Nephron progenitor cell (in vitro differentiated cells): ENCODE data around the gene AFAP1.

ENCODE experiments used
- DNase-seq: peaks from one replicate; pipeline ENCODE4 v3.0.0; 2021
- H3K27ac Mint-ChIP-seq: 2 replicates; pipeline ENCODE4 v1.8.0; 2021; ENCODE audit warnings: mild to moderate bottlenecking, moderate library complexity, mixed read lengths
- H3K27me3 Mint-ChIP-seq: 2 replicates; pipeline ENCODE4 v1.8.0; 2021; ENCODE audit warnings: mild to moderate bottlenecking, low read depth, mixed read lengths; ENCODE audit not compliant: poor library complexity
- H3K36me3 Mint-ChIP-seq: 2 replicates; pipeline ENCODE4 v1.8.0; 2021; ENCODE audit warnings: low read depth, mixed read lengths
- H3K4me1 Mint-ChIP-seq: 2 replicates; pipeline ENCODE4 v1.8.0; 2021; ENCODE audit warnings: mixed read lengths
- H3K4me3 Mint-ChIP-seq: 2 replicates; pipeline ENCODE4 v1.8.0; 2021; ENCODE audit warnings: mild to moderate bottlenecking, moderate library complexity, mixed read lengths
- H3K9me3 Mint-ChIP-seq: 2 replicates; pipeline ENCODE4 v1.8.0; 2021; ENCODE audit warnings: mild to moderate bottlenecking, moderate library complexity, mixed read lengths
- TF ChIP-seq, protein P1 (sequence below): fragments of 200-600 bp; sonication (generic); IDR thresholded peaks from 2 replicates; pipeline ENCODE4 v1.5.0; 2021; ENCODE audit warnings: antibody characterized with exemption

The AFAP1 gene

DNA sequence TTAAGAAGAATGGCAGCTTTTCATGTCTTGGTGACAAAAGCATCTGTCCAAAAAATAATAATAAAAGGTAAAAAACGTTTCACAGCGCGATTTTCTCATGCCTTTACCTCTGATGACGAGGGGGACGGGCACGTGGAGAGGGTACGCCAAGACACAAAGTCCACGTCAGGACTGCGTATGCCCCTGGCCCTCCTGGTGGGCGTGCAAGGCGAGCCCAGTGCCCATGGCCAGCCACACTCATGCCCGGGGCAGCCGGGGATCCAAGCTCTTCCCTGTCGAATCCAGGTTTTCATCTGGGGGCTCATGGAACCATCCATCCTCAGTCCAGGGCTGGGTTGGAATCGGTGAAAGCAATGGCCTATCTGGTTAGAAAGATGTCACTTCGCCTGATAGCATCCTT is 176.6 kb downstream of the AFAP1 start:
- TF ChIP-seq, protein P1, sequence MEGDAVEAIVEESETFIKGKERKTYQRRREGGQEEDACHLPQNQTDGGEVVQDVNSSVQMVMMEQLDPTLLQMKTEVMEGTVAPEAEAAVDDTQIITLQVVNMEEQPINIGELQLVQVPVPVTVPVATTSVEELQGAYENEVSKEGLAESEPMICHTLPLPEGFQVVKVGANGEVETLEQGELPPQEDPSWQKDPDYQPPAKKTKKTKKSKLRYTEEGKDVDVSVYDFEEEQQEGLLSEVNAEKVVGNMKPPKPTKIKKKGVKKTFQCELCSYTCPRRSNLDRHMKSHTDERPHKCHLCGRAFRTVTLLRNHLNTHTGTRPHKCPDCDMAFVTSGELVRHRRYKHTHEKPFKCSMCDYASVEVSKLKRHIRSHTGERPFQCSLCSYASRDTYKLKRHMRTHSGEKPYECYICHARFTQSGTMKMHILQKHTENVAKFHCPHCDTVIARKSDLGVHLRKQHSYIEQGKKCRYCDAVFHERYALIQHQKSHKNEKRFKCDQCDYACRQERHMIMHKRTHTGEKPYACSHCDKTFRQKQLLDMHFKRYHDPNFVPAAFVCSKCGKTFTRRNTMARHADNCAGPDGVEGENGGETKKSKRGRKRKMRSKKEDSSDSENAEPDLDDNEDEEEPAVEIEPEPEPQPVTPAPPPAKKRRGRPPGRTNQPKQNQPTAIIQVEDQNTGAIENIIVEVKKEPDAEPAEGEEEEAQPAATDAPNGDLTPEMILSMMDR, result no peak
- Mint-ChIP-seq H3K27me3 (no peaks in the 10 kb centered on the region), H3K36me3 (peaks cover 50% of the 10 kb centered on the region)

DNA sequence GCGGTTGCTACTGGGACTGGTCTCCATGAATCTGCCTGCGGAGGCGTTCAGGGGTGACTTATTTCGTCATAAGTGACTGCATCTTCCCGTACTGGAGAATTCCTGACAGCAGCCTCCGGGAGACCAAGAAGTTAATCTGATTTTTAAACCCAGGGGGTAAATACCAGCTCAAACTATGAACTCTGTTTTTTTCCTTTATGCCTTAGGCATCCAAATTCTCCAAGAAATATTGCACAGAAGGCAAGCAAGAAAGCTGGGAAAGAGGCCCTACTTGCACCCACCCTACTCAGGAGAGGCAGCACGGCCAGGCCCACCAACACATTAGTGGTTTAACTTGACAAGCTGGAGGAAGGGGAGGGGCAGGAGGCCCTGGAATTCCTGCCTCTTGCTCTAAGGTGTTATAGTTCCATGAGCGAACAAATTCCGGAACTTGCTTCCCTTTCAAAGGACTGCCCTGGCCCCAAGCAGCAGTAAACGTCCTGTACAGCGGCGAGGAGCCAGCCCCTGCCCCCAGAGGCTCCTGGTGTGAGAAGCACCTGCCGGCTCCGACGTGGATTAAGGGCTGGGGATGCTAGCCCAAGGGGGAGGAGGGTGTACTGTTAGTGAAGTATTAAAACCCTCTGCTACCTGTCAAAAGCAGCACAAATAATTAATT is 177.2 kb downstream of the AFAP1 start:
- H3K9me3 Mint-ChIP-seq, result no peaks in the 10 kb centered on the region
- H3K4me3 Mint-ChIP-seq, result no peak overlapping the region
- peaks cover 46% of the 10 kb centered on the region for H3K36me3 Mint-ChIP-seq
- H3K4me1 Mint-ChIP-seq, result peaks cover 78% of the 10 kb centered on the region
- no peak for DNase-seq
- H3K27ac Mint-ChIP-seq, result no peak overlapping the region
- no peaks in the 10 kb centered on the region for H3K27me3 Mint-ChIP-seq
- TF ChIP-seq, protein P1, result no peak

More for the DNA sequence above, 176.6 kb downstream of the AFAP1 start:
- Mint-ChIP-seq H3K4me3 (no peak overlapping the region), H3K4me1 (peaks cover 72% of the 10 kb centered on the region), H3K9me3 (no peaks in the 10 kb centered on the region), H3K27ac (no peak overlapping the region)
- no peak for DNase-seq

DNA sequence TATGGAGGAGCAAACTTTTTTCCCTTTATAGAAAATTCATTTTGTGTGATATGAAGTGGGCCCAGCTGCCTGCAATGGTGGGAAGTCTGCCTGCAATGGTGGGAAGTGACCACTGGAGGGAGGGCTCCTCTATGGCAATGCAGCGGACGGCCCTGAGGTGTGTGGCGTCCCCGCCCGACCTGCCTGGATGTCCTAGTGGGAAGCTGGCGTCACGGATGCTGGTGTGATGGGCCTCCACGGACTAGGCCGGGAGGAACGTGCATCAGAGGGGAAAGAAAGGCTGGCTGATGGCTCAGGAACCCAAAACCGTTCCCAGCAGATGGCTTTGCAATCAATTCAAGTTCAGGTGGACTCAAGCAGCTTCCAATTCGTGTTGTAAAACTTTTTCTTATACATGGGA is 177.9 kb downstream of the AFAP1 start:
- H3K9me3 Mint-ChIP-seq, result no peaks in the 10 kb centered on the region
- H3K27me3 Mint-ChIP-seq, result no peaks in the 10 kb centered on the region
- peak; percentile 79 for DNase-seq
- TF ChIP-seq, protein P1, result peak; percentile 78
- peak overlapping the region; percentile 57 for H3K27ac Mint-ChIP-seq
- H3K36me3 Mint-ChIP-seq, result peaks cover 38% of the 10 kb centered on the region
- peak overlapping the region; percentile 21 for H3K4me3 Mint-ChIP-seq
- peaks cover 86% of the 10 kb centered on the region for H3K4me1 Mint-ChIP-seq

DNA sequence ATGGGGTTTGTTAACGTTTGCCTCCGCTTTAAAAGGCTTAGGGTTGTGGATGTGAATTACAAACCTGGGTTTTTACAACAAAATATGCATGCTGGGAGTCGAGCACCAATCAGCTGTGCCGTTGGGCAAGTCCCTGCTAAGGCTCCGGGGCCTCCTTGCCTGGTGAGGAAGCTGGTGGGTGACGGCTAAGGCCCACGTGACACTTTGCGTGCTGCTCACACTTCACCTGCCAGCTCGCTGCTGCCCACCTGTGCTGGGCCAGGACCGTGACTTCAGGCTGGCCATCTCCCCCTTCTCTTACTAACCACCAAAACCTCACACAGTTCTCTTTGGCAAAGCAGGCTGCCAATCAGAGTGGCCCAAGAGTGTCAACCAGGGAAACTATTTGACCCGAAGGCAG is 178.3 kb downstream of the AFAP1 start:
- H3K4me3 Mint-ChIP-seq, result no peak overlapping the region
- H3K27me3 Mint-ChIP-seq, result no peaks in the 10 kb centered on the region
- no peak for DNase-seq
- peaks cover 90% of the 10 kb centered on the region for H3K4me1 Mint-ChIP-seq
- H3K9me3 Mint-ChIP-seq, result no peaks in the 10 kb centered on the region
- H3K36me3 Mint-ChIP-seq, result peaks cover 34% of the 10 kb centered on the region
- TF ChIP-seq, protein P1, result no peak
- H3K27ac Mint-ChIP-seq, result peak overlapping the region; percentile 57

DNA sequence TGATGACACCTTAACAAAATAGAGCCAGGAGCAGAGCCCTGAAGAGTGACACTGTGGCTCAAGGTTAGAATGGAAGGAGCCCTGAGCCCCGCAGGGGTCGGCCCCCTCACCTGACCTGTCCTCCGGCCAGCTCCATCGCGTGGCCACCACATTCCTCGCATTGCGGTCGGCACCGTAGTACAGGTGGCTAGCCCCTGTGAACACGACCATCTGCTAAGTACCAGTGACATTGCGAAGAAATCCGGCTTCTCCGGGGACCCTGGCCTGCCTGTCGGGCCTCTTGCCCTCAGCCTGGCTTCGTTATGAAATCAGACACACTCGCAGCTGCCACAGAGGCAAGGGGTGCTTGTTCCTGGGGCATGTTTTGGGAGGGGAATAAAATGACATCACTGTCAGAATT is 179.0 kb downstream of the AFAP1 start:
- H3K9me3 Mint-ChIP-seq, result no peaks in the 10 kb centered on the region
- H3K4me1 Mint-ChIP-seq, result peaks cover 91% of the 10 kb centered on the region
- peaks cover 28% of the 10 kb centered on the region for H3K36me3 Mint-ChIP-seq
- no peak overlapping the region for H3K27ac Mint-ChIP-seq
- no peaks in the 10 kb centered on the region for H3K27me3 Mint-ChIP-seq
- no peak overlapping the region for H3K4me3 Mint-ChIP-seq
- TF ChIP-seq, protein P1, result no peak
- no peak for DNase-seq

DNA sequence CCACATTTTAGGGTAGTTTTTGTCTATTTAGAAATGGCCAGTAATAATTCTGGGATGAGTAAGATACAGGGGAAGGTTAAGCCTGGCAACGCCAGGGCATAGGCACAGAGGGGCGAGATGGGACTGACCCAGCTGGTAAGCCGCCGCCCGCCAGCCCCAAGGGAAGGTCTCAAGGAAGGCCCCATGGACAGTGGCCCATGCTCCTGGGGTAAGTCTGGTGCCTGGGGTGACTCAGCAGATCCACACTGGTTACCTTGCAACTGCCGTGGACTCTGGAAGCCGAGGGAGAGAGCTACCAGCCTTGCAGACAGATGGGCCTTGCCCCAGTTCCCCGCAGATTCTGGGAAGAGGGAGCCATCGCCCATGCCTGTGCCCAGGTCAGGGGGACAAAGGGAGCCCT is 179.4 kb downstream of the AFAP1 start:
- no peaks in the 10 kb centered on the region for H3K27me3 Mint-ChIP-seq
- H3K4me3 Mint-ChIP-seq, result no peak overlapping the region
- DNase-seq, result no peak
- peak overlapping the region; percentile 35 for H3K27ac Mint-ChIP-seq
- peaks cover 23% of the 10 kb centered on the region for H3K36me3 Mint-ChIP-seq
- TF ChIP-seq, protein P1, result no peak
- H3K9me3 Mint-ChIP-seq, result no peaks in the 10 kb centered on the region
- peaks cover 91% of the 10 kb centered on the region for H3K4me1 Mint-ChIP-seq
